ENCODE measurements around the gene TDRD9. TPM values are rescaled to one million over a fixed set of nuclear protein-coding genes. Genes with fewer than 3 reads are reported as not detected.

Gene TDRD9
- total and polyA plus RNA-seq, 2 experiments from 2014 or later, result 0.24 TPM; not detected in 1

DNA sequence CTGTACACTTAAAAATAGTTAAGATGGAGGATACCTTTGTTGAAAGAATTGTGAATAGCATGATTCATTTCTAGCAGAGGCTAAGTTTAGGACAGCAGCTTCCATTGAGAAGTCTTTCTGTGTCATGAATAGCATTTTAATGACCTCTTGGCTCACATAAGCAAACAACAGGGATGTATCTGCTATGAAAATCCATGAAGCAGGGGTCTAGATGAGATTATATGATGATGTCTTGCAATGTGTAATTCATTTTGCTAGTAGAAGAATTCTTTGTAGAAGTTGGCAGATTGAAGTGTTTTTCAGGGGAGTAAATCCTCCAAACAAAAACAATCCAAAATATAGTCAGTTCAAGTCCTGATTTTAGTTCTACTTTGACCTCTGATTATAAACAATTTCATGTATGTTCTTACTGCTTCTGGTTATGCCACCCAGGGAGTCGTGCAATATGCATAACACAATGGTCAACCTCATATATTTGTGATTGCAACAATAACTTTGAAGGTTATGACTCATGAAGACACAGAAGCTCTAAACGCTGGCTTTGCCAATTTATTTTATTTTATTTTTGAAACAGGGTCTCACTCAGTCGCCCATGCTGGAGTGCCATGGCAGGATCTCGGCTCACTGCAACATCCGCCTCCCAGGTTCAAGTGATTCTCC is 21.0 kb downstream of the TDRD9 start:
- no peaks in the 10 kb centered on the region for H3K36me3 ChIP-seq (ENCODE audit: insufficient read depth)
- no peak overlapping the region for H3K27ac ChIP-seq (ENCODE audit: low read depth)
- no peaks in the 10 kb centered on the region; the same call in 2 of the 3 replicates for H3K36me3 Mint-ChIP-seq (ENCODE audit: low read depth)
- no peak overlapping the region for H3K27ac Mint-ChIP-seq
- no peaks in the 10 kb centered on the region for H3K4me1 Mint-ChIP-seq
- no peaks in the 10 kb centered on the region for H3K27me3 ChIP-seq (ENCODE audit: insufficient read depth)
- no peak overlapping the region for H2AFZ ChIP-seq
- H3K27me3 Mint-ChIP-seq (ENCODE audit: insufficient read depth, low read depth, poor library complexity), result no peaks in the 10 kb centered on the region
- TF ChIP-seq ZNF114 (CRISPR knock-in tag; IDR thresholded peaks at IDR 0.05), result no peak
- TF ChIP-seq, protein P1, sequence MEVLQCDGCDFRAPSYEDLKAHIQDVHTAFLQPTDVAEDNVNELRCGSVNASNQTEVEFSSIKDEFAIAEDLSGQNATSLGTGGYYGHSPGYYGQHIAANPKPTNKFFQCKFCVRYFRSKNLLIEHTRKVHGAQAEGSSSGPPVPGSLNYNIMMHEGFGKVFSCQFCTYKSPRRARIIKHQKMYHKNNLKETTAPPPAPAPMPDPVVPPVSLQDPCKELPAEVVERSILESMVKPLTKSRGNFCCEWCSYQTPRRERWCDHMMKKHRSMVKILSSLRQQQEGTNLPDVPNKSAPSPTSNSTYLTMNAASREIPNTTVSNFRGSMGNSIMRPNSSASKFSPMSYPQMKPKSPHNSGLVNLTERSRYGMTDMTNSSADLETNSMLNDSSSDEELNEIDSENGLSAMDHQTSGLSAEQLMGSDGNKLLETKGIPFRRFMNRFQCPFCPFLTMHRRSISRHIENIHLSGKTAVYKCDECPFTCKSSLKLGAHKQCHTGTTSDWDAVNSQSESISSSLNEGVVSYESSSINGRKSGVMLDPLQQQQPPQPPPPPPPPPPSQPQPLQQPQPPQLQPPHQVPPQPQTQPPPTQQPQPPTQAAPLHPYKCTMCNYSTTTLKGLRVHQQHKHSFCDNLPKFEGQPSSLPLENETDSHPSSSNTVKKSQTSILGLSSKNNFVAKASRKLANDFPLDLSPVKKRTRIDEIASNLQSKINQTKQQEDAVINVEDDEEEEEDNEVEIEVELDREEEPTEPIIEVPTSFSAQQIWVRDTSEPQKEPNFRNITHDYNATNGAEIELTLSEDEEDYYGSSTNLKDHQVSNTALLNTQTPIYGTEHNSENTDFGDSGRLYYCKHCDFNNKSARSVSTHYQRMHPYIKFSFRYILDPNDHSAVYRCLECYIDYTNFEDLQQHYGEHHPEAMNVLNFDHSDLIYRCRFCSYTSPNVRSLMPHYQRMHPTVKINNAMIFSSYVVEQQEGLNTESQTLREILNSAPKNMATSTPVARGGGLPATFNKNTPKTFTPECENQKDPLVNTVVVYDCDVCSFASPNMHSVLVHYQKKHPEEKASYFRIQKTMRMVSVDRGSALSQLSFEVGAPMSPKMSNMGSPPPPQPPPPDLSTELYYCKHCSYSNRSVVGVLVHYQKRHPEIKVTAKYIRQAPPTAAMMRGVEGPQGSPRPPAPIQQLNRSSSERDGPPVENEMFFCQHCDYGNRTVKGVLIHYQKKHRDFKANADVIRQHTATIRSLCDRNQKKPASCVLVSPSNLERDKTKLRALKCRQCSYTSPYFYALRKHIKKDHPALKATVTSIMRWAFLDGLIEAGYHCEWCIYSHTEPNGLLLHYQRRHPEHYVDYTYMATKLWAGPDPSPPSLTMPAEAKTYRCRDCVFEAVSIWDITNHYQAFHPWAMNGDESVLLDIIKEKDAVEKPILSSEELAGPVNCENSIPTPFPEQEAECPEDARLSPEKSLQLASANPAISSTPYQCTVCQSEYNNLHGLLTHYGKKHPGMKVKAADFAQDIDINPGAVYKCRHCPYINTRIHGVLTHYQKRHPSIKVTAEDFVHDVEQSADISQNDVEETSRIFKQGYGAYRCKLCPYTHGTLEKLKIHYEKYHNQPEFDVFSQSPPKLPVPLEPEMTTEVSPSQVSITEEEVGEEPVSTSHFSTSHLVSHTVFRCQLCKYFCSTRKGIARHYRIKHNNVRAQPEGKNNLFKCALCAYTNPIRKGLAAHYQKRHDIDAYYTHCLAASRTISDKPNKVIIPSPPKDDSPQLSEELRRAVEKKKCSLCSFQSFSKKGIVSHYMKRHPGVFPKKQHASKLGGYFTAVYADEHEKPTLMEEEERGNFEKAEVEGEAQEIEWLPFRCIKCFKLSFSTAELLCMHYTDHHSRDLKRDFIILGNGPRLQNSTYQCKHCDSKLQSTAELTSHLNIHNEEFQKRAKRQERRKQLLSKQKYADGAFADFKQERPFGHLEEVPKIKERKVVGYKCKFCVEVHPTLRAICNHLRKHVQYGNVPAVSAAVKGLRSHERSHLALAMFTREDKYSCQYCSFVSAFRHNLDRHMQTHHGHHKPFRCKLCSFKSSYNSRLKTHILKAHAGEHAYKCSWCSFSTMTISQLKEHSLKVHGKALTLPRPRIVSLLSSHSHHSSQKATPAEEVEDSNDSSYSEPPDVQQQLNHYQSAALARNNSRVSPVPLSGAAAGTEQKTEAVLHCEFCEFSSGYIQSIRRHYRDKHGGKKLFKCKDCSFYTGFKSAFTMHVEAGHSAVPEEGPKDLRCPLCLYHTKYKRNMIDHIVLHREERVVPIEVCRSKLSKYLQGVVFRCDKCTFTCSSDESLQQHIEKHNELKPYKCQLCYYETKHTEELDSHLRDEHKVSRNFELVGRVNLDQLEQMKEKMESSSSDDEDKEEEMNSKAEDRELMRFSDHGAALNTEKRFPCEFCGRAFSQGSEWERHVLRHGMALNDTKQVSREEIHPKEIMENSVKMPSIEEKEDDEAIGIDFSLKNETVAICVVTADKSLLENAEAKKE (CRISPR knock-in tag; IDR thresholded peaks at IDR 0.05), result no peak
- ATAC-seq (no peak), DNase-seq (ENCODE audit: low spot score) (no peak)
- no peak overlapping the region for H3K4me3 Mint-ChIP-seq
- H3F3A ChIP-seq (replicated peaks; ENCODE audit: low read depth), result no peaks in the 10 kb centered on the region
- H3K9me2 ChIP-seq (ENCODE audit: insufficient read depth), result no peaks in the 10 kb centered on the region
- no peak overlapping the region for H3K4me3 ChIP-seq
- H3K4me2 ChIP-seq, result no peak overlapping the region
- no peaks in the 10 kb centered on the region for H3K4me1 ChIP-seq (ENCODE audit: insufficient read depth)
- H3K9me3 Mint-ChIP-seq, result peaks cover 12% of the 10 kb centered on the region; the same call in 2 of the 3 replicates
- no peaks in the 10 kb centered on the region for H3K79me2 ChIP-seq (replicated peaks; ENCODE audit: insufficient read depth)
- H4K20me1 ChIP-seq (replicated peaks; ENCODE audit: insufficient read depth), result no peaks in the 10 kb centered on the region

- Histone ChIP-seq H3K9me2 (ENCODE audit: insufficient read depth) (no peaks in the 10 kb centered on the region), H3K27me3 (ENCODE audit: insufficient read depth) (no peaks in the 10 kb centered on the region), H3F3A (replicated peaks; ENCODE audit: low read depth) (no peaks in the 10 kb centered on the region), H3K4me1 (ENCODE audit: insufficient read depth) (no peaks in the 10 kb centered on the region), H3K4me2 (no peak overlapping the region), H2AFZ (peak overlapping the region; percentile 79), H3K79me2 (replicated peaks; ENCODE audit: insufficient read depth) (no peaks in the 10 kb centered on the region), H3K4me3 (no peak overlapping the region), H3K27ac (ENCODE audit: low read depth) (no peak overlapping the region), H3K36me3 (ENCODE audit: insufficient read depth) (no peaks in the 10 kb centered on the region), H4K20me1 (replicated peaks; ENCODE audit: insufficient read depth) (no peaks in the 10 kb centered on the region)
- ATAC-seq (no peak), DNase-seq (ENCODE audit: low spot score) (no peak)
- Mint-ChIP-seq H3K4me1 (no peaks in the 10 kb centered on the region), H3K36me3 (ENCODE audit: low read depth) (no peaks in the 10 kb centered on the region), H3K9me3 (no peaks in the 10 kb centered on the region), H3K27me3 (ENCODE audit: insufficient read depth, low read depth, poor library complexity) (no peaks in the 10 kb centered on the region), H3K4me3 (no peak overlapping the region), H3K27ac (no peak overlapping the region)
- TF ChIP-seq, protein P1 (CRISPR knock-in tag; IDR thresholded peaks at IDR 0.05), result no peak
- no peak for TF ChIP-seq ETS1 (IDR thresholded peaks at IDR 0.05)
Measured at GRCh38 chr14:103960457-103961055, 32.3 kb downstream of the TDRD9 start.

Data from GM23338 (cell line).